T-helper 1 cell treated with Interleukin-12 subunit alpha and Interleukin-12 subunit beta and Interleukin-4 antibody, amounts not matched to agents 30 μg/mL and 1 μg/mL, for 36 hours (primary cell): ENCODE results near the gene LARGE1.
A peak's percentile ranks its signal among the peaks of the same experiment; 100 is the strongest.

ENCODE experiments used
- H3K27ac Mint-ChIP-seq: one replicate; pipeline ENCODE4 v1.8.0; 2021; ENCODE audit warnings: mild to moderate bottlenecking, mixed read lengths
- H3K27me3 Mint-ChIP-seq: one replicate; pipeline ENCODE4 v1.8.0; 2021; ENCODE audit warnings: low read depth, mixed read lengths
- H3K36me3 Mint-ChIP-seq: one replicate; pipeline ENCODE4 v1.8.0; 2021; ENCODE audit warnings: low read depth, mixed read lengths
- H3K4me1 Mint-ChIP-seq: one replicate; pipeline ENCODE4 v1.8.0; 2021; ENCODE audit warnings: low read depth, mixed read lengths
- H3K4me3 Mint-ChIP-seq: one replicate; pipeline ENCODE4 v1.8.0; 2021; ENCODE audit warnings: mild to moderate bottlenecking, moderate library complexity, mixed read lengths
- H3K9me3 Mint-ChIP-seq: one replicate; pipeline ENCODE4 v1.8.0; 2021; ENCODE audit warnings: mixed read lengths

LARGE1 gene

DNA sequence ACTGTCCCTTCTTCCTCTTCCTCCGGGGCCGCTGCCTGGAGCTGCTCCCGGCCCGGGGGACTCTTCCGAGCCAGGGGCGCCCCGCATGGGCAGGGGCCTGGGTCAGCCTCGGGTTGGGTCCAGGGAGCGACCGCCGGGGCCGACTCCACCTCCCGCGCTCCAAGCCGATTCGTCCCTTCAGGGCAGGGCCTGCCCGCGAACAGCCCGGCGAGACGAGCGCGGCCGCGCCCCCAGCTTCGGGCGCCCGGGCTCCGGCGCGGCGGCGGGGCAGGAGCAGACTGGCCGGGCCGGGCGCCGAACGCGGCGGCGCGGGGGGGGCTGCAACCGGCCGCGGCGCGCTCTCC is at the start of gene LARGE1:
LARGE1 (minus strand) TSS at position 280 of the 344 bp plus-strand sequence.
- Mint-ChIP-seq H3K36me3 (no peaks in the 10 kb centered on the region), H3K27ac (no peak within 1 kb of the TSS), H3K9me3 (no peaks in the 10 kb centered on the region), H3K4me3 (peak within 1 kb of the TSS; percentile 55), H3K27me3 (peaks cover 52% of the 10 kb centered on the region), H3K4me1 (peaks cover 2% of the 10 kb centered on the region)

DNA sequence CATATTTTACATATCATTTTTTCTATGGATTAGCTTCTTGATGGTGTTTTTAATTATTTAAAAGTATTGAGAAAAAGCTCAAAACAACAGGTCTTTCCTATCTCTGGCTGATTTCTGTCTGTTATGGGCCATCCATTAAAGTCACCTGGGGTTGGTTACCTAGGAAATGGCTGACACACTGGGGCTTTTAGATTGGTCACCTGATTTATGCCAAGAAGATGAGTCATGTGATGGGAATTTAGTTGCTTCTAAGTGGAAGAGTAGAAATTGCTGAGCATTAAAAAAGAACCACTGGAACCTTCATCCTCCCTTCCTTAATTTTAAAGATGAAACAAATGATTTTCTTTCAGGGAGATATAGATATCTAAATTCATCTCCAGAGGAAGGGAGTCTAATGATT is 48.8 kb upstream of the LARGE1 start:
- Mint-ChIP-seq H3K9me3 (peaks cover 5% of the 10 kb centered on the region), H3K27ac (no peak overlapping the region), H3K4me1 (no peaks in the 10 kb centered on the region), H3K4me3 (no peak overlapping the region), H3K36me3 (no peaks in the 10 kb centered on the region), H3K27me3 (no peaks in the 10 kb centered on the region)

DNA sequence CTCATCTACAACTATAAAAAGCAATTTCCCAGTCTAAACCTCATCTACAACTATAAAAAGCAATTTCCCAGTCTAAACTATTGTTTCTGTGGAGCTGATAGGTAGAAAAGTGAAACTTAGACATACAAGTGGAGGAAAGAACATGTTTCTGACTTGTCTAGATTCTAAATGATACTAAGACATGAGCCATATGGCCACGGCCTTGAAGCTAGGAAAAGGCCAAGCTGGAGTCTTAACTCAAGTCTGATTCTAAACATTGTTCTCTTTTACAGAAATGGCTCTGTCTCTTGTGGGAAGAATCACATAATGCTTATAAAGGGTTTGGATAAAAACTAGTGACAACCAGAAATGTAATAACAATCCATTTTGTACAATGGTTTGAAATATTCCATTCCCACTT is 43.8 kb upstream of the LARGE1 start:
- peaks cover 13% of the 10 kb centered on the region for H3K9me3 Mint-ChIP-seq
- H3K27ac Mint-ChIP-seq, result no peak overlapping the region
- H3K36me3 Mint-ChIP-seq, result no peaks in the 10 kb centered on the region
- H3K4me3 Mint-ChIP-seq, result no peak overlapping the region
- H3K27me3 Mint-ChIP-seq, result no peaks in the 10 kb centered on the region
- H3K4me1 Mint-ChIP-seq, result no peaks in the 10 kb centered on the region

DNA sequence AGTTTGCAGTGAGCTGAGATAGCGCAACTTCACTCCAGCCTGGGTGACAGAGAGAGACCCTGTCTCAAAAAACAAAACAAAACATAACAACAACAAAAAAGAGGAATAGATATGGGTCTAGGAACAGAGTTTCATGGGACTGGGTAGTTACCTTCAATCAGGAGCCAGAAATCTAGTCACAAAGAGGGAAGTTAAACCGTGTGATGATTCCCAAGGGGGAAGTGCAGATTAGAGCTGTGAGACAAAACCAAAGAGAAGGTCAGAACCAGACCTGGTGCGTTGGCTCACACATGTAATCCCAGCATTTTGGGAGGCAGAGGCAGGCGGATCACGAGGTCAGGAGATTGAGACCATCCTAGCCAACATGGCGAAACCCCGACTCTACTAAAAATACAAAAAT is 42.1 kb upstream of the LARGE1 start:
- Mint-ChIP-seq H3K27ac (no peak overlapping the region), H3K36me3 (no peaks in the 10 kb centered on the region), H3K27me3 (no peaks in the 10 kb centered on the region), H3K4me1 (no peaks in the 10 kb centered on the region), H3K9me3 (peaks cover 13% of the 10 kb centered on the region), H3K4me3 (no peak overlapping the region)

DNA sequence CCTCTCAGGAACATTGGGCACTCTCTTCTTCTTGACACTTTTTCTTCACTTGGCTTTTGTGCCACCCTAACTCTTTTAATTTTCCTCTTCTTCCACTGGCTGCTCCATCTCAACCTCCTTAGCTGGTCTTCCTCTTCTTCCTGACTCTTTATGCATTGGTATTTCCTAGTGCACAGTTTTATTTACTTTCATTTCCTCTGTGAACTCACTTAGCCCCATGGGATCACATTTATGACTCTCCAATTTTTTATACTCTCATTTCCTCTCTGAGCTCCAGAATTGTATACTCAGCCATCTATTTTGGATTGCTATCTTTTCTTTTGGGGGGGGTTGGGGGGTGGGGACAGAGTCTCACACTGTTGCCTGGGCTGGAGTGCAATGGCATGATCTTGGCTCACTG is 38.5 kb upstream of the LARGE1 start:
- Mint-ChIP-seq H3K9me3 (peaks cover 16% of the 10 kb centered on the region), H3K27me3 (no peaks in the 10 kb centered on the region), H3K36me3 (no peaks in the 10 kb centered on the region), H3K4me3 (no peak overlapping the region), H3K4me1 (no peaks in the 10 kb centered on the region), H3K27ac (no peak overlapping the region)

DNA sequence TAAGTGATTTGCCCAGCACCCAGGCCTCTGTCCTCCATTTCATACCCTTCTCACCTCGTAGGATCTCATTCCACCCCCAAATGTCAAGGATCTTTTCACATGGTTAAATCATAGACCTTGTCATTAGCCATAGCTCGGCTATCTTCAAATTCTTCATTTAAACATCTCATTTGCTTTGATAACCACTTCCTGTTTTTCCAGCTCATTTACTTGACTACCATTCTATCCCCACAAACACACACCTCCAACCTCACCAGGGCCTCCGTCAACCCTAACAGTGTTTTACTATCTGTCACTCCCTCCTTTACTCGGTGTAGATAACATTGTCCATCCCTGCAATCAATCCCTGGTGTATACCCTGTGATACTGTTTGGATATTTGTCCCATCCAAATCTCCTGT is 36.8 kb upstream of the LARGE1 start:
- no peaks in the 10 kb centered on the region for H3K36me3 Mint-ChIP-seq
- no peak overlapping the region for H3K27ac Mint-ChIP-seq
- no peaks in the 10 kb centered on the region for H3K27me3 Mint-ChIP-seq
- no peaks in the 10 kb centered on the region for H3K4me1 Mint-ChIP-seq
- H3K4me3 Mint-ChIP-seq, result no peak overlapping the region
- H3K9me3 Mint-ChIP-seq, result peaks cover 12% of the 10 kb centered on the region

DNA sequence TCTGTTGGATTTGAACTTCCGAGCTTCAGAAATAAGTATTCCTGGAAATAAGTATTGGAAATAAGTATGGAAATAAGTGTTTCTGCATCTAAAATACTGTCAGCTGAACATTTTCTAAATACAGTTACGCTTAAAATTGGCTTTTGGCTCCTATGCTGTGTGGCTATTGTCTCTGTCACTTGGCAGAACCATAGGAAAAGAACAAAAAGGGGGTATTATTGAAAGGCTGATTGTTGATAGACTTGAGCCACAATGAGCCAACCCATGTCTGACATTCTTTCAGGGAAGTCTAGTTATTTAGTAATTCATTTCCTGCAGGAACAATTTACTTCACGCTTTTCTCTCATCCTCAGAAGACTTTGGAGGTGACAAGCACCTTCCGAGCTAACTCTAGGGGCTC is 32.5 kb upstream of the LARGE1 start:
- Mint-ChIP-seq H3K27me3 (no peaks in the 10 kb centered on the region), H3K27ac (no peak overlapping the region), H3K9me3 (peaks cover 18% of the 10 kb centered on the region)

DNA sequence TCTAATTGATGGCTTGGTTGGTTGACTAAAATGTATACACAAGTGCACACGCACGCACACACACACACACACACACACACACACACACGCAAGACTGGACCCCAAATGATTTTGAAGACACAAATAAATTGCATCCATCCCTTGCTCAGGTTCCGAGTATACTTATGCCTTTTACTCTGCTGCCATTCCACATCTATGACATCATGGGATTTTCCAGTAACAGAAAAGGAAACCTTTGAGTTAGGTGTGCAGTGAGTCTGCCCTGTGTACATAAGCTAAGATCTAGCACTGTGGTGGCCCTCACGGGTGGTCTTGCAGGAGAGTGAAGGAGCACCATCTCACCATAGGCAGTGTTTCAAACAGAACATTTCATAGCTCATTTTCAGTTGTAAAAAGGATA is 20.5 kb upstream of the LARGE1 start:
- Mint-ChIP-seq H3K27me3 (no peaks in the 10 kb centered on the region), H3K27ac (no peak overlapping the region), H3K4me1 (no peaks in the 10 kb centered on the region), H3K4me3 (no peak overlapping the region), H3K9me3 (peaks cover 7% of the 10 kb centered on the region), H3K36me3 (no peaks in the 10 kb centered on the region)

More for the DNA sequence above, 32.5 kb upstream of the LARGE1 start:
- no peaks in the 10 kb centered on the region for H3K4me1 Mint-ChIP-seq
- H3K4me3 Mint-ChIP-seq, result no peak overlapping the region
- H3K36me3 Mint-ChIP-seq, result no peaks in the 10 kb centered on the region

DNA sequence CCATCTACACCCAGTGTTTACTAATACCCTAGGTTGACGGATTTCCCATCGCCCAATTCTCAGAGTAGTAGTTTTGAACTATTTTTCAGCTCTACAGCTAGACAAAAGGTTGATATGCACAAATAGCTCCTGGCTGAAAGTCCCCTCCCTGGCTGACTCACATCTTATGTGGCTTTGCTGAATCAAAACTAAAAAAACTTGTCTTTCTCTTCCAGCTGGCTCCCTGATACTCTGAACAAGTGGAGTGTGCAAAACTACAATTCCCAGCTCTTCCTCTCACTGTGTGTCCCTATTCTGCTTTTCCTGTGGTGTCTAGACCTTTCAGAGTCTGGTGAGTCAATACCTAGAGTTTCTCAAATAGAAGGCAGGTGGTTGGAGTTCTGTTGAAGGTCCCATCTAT is 12.7 kb upstream of the LARGE1 start:
- Mint-ChIP-seq H3K27me3 (no peaks in the 10 kb centered on the region), H3K4me3 (no peak overlapping the region), H3K36me3 (no peaks in the 10 kb centered on the region), H3K27ac (no peak overlapping the region), H3K9me3 (peaks cover 11% of the 10 kb centered on the region), H3K4me1 (no peaks in the 10 kb centered on the region)

DNA sequence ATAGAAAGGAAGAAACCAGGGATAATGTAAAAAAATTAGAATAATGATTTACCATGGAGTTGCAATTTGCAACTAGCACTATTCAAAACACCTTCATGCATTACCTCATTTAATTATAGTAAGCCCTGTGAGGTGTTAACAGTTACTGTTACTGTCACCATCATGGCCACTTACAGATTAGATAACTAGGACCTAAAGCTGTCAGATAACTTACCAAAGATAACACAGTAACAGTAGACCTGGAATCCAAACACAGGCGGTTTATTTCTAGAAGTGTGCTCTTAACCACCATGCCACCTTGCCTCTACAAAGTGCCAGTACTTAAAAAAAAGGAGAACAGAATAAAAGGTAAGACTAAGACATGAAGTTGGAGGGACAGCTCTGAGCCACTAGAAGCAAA is 11.1 kb upstream of the LARGE1 start:
- Mint-ChIP-seq H3K4me1 (no peaks in the 10 kb centered on the region), H3K4me3 (no peak overlapping the region), H3K36me3 (no peaks in the 10 kb centered on the region), H3K27me3 (no peaks in the 10 kb centered on the region), H3K27ac (no peak overlapping the region), H3K9me3 (peaks cover 11% of the 10 kb centered on the region)

DNA sequence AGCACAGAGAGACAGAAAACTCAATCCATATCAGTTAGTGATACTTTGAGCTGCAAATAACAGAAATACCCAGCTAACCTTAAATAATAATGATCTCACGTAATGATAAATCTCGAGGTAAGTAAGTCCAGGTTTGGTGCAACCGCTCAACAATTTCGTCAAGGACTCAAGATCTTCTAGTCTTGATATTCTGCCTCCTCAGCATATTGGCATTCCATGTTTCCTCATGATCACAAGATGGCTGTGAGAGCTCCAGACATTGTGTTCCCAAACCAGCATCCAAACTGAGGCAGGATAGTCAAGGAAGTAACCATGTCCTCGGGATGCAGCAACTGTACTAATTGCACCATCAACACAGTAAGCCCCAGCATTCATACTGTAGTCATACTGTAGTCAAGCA is 7.5 kb upstream of the LARGE1 start:
- no peak overlapping the region for H3K4me3 Mint-ChIP-seq
- H3K9me3 Mint-ChIP-seq, result peaks cover 4% of the 10 kb centered on the region
- no peaks in the 10 kb centered on the region for H3K36me3 Mint-ChIP-seq
- H3K27ac Mint-ChIP-seq, result no peak overlapping the region
- peaks cover 2% of the 10 kb centered on the region for H3K4me1 Mint-ChIP-seq
- H3K27me3 Mint-ChIP-seq, result peaks cover 14% of the 10 kb centered on the region

DNA sequence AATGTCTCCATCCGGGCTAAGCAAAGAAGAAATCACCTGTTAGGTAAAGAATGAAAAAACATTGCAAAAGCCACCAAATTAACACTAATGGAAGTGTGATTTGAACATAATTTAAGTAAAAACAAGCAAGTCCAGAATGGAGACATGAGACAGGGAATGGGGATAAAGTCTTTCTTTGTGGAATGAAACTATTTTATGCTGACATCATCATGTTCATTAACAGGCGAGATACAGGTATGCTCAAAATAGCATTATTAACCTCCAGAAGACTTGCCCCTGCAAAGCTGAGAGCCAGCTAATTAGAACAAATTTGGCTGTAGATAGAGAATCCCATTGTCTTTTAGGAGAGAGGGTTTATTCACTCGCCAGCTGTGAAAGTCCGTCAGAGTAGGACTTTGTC is 4.9 kb upstream of the LARGE1 start:
- Mint-ChIP-seq H3K4me3 (no peak overlapping the region), H3K36me3 (no peaks in the 10 kb centered on the region), H3K9me3 (peaks cover 4% of the 10 kb centered on the region), H3K27me3 (peaks cover 26% of the 10 kb centered on the region), H3K4me1 (peaks cover 2% of the 10 kb centered on the region), H3K27ac (no peak overlapping the region)

DNA sequence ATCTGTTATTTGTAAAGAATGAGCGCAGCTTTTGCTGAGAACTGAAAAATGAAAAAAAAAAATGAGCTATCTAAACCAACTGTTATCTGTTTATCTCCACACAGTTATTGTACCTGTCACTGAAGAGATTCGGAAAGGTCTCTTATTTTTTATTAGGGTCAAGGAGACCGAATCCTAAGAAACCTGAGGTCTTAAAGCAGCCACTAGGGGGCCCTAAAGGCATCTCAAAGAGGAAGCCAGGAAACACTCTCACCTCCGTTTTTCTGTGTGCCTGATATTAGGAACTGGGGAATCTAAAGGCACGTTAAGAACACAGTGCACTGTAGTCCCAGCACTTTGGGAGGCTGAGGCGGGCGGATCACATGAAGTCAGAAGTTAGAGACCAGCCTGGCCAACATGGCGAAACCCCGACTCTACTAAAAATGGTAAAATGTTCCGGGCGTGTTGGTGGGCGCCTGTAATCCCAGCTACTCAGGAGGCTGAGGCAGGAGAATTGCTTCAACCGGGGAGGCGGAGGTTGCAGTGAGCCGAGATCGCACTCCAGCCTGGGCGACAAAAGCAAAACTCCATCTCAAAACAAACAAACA is 3.5 kb upstream of the LARGE1 start:
- Mint-ChIP-seq H3K27me3 (peaks cover 34% of the 10 kb centered on the region), H3K36me3 (no peaks in the 10 kb centered on the region), H3K27ac (no peak overlapping the region), H3K4me1 (peaks cover 2% of the 10 kb centered on the region), H3K4me3 (no peak overlapping the region), H3K9me3 (no peaks in the 10 kb centered on the region)

DNA sequence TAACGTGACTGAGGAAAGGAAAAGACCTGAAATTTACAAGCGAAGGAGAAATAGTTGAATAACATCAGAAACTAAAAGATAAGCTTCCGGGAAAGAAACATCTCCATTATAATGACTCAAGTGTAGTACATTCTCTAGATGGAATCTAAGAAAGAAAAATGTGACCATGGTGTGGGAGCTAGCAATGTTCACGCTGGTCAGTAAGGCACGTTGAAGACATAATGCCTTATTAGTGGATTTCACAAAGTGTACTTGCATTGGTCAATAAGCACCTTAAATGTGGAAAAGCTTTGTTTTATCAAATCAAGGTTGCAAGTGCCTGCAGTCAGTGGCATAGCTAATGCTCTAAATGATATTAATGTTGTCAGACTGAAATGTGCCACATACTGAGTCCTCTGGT is 2.8 kb upstream of the LARGE1 start:
- Mint-ChIP-seq H3K27ac (no peak overlapping the region), H3K9me3 (no peaks in the 10 kb centered on the region), H3K4me3 (peak overlapping the region; percentile 69), H3K27me3 (peaks cover 41% of the 10 kb centered on the region), H3K4me1 (peaks cover 2% of the 10 kb centered on the region), H3K36me3 (no peaks in the 10 kb centered on the region)

DNA sequence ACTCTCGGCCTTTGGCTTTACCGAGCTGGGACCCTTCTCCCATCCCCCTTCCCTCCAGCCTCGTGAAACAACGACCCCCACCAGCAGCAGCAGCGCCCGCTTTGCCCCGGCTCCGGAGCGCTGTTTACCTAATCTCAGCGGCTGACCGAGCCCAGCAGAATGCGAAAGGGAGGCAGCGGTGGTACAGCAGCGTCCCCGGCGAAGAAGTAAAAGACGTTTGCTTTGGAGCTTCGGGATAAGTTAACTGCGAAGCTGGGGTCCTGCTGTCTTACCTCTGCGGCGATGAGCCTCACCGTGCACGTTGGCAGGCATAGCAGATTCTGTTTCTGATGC is 2.0 kb upstream of the LARGE1 start:
- peak overlapping the region; percentile 28 for H3K4me3 Mint-ChIP-seq
- H3K9me3 Mint-ChIP-seq, result no peaks in the 10 kb centered on the region
- no peak overlapping the region for H3K27ac Mint-ChIP-seq
- peaks cover 2% of the 10 kb centered on the region for H3K4me1 Mint-ChIP-seq
- no peaks in the 10 kb centered on the region for H3K36me3 Mint-ChIP-seq
- peaks cover 48% of the 10 kb centered on the region for H3K27me3 Mint-ChIP-seq
